MM.1S (cell line): ENCODE data around the gene AK8.

ENCODE experiments used
- CTCF ChIP-seq: fragments of 300-600 bp; sonication (generic); IDR thresholded peaks from 2 replicates; pipeline ENCODE4 v1.5.1; 2016; ENCODE audit warnings: antibody characterized with exemption, low read length, mixed read lengths
- EZH2phosphoT487 ChIP-seq: fragments of 300-600 bp; sonication (generic); IDR thresholded peaks from 2 replicates; pipeline ENCODE4 v1.6.1; 2018; ENCODE audit warnings: antibody characterized with exemption, low read length

GRCh38 chr9:132832171-132832881 is 45.8 kb downstream of the AK8 start:
- TF ChIP-seq EZH2phosphoT487 (no peak), CTCF (no peak)
